ENCODE data around the gene RAP2C. TPM values are rescaled to one million over a fixed set of nuclear protein-coding genes. Genes with fewer than 3 reads are reported as not detected.

The RAP2C gene
- total and polyA plus RNA-seq, 7 donors = 10.3 to 19.8 (median 16.3) TPM

- Histone ChIP-seq H3K4me3 (no peak overlapping the region), H3K9me3 (no peaks in the 10 kb centered on the region), H3K4me1 (no peaks in the 10 kb centered on the region), H3K36me3 (no peaks in the 10 kb centered on the region), H3K27me3 (no peaks in the 10 kb centered on the region), H3K27ac (no peak overlapping the region)
- 13 to 70% methylated on average over 3 of the region's 3 CpGs for WGBS, 2 donors
- intact Hi-C loops (cut with DNase I) = no loop called here
- no peak for DNase-seq
- no peak for TF ChIP-seq CTCF (IDR thresholded peaks at IDR 0.05)
- TF ChIP-seq EP300 (IDR thresholded peaks at IDR 0.05) = no peak
- TF ChIP-seq POLR2AphosphoS5 (IDR thresholded peaks at IDR 0.05) = no peak
- no peak for TF ChIP-seq POLR2A (IDR thresholded peaks at IDR 0.05)
Measured at GRCh38 chrX:132180929-132181328, 38.3 kb downstream of the RAP2C start.

- TF ChIP-seq CTCF (IDR thresholded peaks at IDR 0.05) (no peak), POLR2A (IDR thresholded peaks at IDR 0.05) (no peak), POLR2AphosphoS5 (IDR thresholded peaks at IDR 0.05) (no peak)
Measured at GRCh38 chrX:132173647-132174046, 45.6 kb downstream of the RAP2C start.

GRCh38 chrX:132171881-132172280 is 47.4 kb downstream of the RAP2C start:
- WGBS, 2 donors = 79 to 93% methylated on average over 3 of the region's 3 CpGs
- DNase-seq = no peak

More at GRCh38 chrX:132173647-132174046, 45.6 kb downstream of the RAP2C start:
- WGBS, 2 donors = 60 to 94% methylated on average over 1 of the region's 1 CpG
- no peak for DNase-seq
- H3K4me1 ChIP-seq = no peaks in the 10 kb centered on the region
- H3K27me3 ChIP-seq = no peaks in the 10 kb centered on the region
- intact Hi-C loops (cut with DNase I) = no loop called here
- H3K27ac ChIP-seq = no peak overlapping the region
- no peak overlapping the region for H3K4me3 ChIP-seq
- no peaks in the 10 kb centered on the region for H3K9me3 ChIP-seq
- H3K36me3 ChIP-seq = no peaks in the 10 kb centered on the region

GRCh38 chrX:132171478-132171877 is 47.8 kb downstream of the RAP2C start:
- H3K27ac ChIP-seq = no peak overlapping the region

More at GRCh38 chrX:132171881-132172280, 47.4 kb downstream of the RAP2C start:
- no peaks in the 10 kb centered on the region for H3K9me3 ChIP-seq
- no peaks in the 10 kb centered on the region for H3K4me1 ChIP-seq
- no peaks in the 10 kb centered on the region for H3K27me3 ChIP-seq
- intact Hi-C loops (cut with DNase I) = no loop called here
- no peak overlapping the region for H3K27ac ChIP-seq
- TF ChIP-seq POLR2AphosphoS5 (IDR thresholded peaks at IDR 0.05) (no peak), CTCF (IDR thresholded peaks at IDR 0.05) (no peak), POLR2A (IDR thresholded peaks at IDR 0.05) (no peak), EP300 (IDR thresholded peaks at IDR 0.05) (no peak)
- H3K36me3 ChIP-seq = no peaks in the 10 kb centered on the region
- no peak overlapping the region for H3K4me3 ChIP-seq

More at GRCh38 chrX:132171478-132171877, 47.8 kb downstream of the RAP2C start:
- DNase-seq = no peak
- no peaks in the 10 kb centered on the region for H3K4me1 ChIP-seq
- intact Hi-C loops (cut with DNase I) = no loop called here
- no peaks in the 10 kb centered on the region for H3K9me3 ChIP-seq
- H3K4me3 ChIP-seq = no peak overlapping the region
- H3K27me3 ChIP-seq = no peaks in the 10 kb centered on the region
- 60 to 67% methylated on average over 3 of the region's 3 CpGs for WGBS, 2 donors
- TF ChIP-seq POLR2A (IDR thresholded peaks at IDR 0.05) = no peak
- no peak for TF ChIP-seq EP300 (IDR thresholded peaks at IDR 0.05)
- TF ChIP-seq CTCF (IDR thresholded peaks at IDR 0.05) = no peak
- TF ChIP-seq POLR2AphosphoS5 (IDR thresholded peaks at IDR 0.05) = no peak
- H3K36me3 ChIP-seq = no peaks in the 10 kb centered on the region
